PC-3 (cell line): Measurements from ENCODE around the gene DNHD1. TPM values are rescaled to one million over a fixed set of nuclear protein-coding genes. Genes with fewer than 3 reads are reported as not detected.

Source experiments
- ATAC-seq: fragments of 200-7000 bp; cut with Tn5 transposase; 2 replicates; pipeline ENCODE4 v1.9.1; 2020; ENCODE audit warnings: mild to moderate bottlenecking, moderate library complexity
- BruUV-seq: library from RNA; stranded (reverse); fragments of 400-500 nt; replicated peaks from 2 replicates; lab custom pipeline; 2021; lab: Mats Ljungman, UMichigan
- CTCF ChIA-PET: fragments of 300-600 bp; sonication (Branson Sonifier 250); formaldehyde crosslinking; loops from one replicate; lab custom pipeline; 2022; ENCODE audit warnings: antibody characterized with exemption; lab: Charles Lee
- POLR2A ChIA-PET: fragments of 300-600 bp; sonication (Branson Sonifier 250); formaldehyde crosslinking; loops from one replicate; lab custom pipeline; 2022; ENCODE audit warnings: antibody characterized with exemption; ENCODE audit not compliant: unreplicated experiment; lab: Charles Lee
- DNase-seq: peaks from one replicate; pipeline ENCODE4 v3.0.0-alpha.2; 2015
- H2AFZ ChIP-seq: fragments of 300-600 bp; sonication (generic); 2 replicates; pipeline ENCODE4 v1.6.0; 2016; ENCODE audit warnings: antibody characterized with exemption, low read length
- H3F3A ChIP-seq: fragments of 300-600 bp; sonication (generic); one replicate; pipeline ENCODE4 v1.6.0; 2017; ENCODE audit warnings: antibody characterized with exemption, low read length, control low read depth, mild to moderate bottlenecking; ENCODE audit not compliant: unreplicated experiment
- H3K27ac ChIP-seq: fragments of 300-600 bp; sonication (generic); 2 replicates; pipeline ENCODE4 v1.5.1; 2016; ENCODE audit warnings: mild to moderate bottlenecking, low read length
- H3K27me3 ChIP-seq: fragments of 300-600 bp; sonication (generic); 2 replicates; pipeline ENCODE4 v1.6.1; 2016; ENCODE audit warnings: low read length, mixed read lengths
- H3K36me3 ChIP-seq: fragments of 300-600 bp; sonication (generic); 2 replicates; pipeline ENCODE4 v1.6.1; 2016; ENCODE audit warnings: low read depth, mixed run types, low read length, mixed read lengths
- H3K4me1 ChIP-seq: fragments of 300-600 bp; sonication (generic); 2 replicates; pipeline ENCODE4 v1.5.1; 2016; ENCODE audit warnings: low read length; ENCODE audit not compliant: insufficient read depth
- H3K4me2 ChIP-seq: fragments of 300-600 bp; sonication (generic); 2 replicates; pipeline ENCODE4 v1.6.0; 2016; ENCODE audit warnings: low read length
- H3K4me3 ChIP-seq: fragments of 300-600 bp; sonication (generic); 2 replicates; pipeline ENCODE4 v1.5.1; 2016; ENCODE audit warnings: mild to moderate bottlenecking, low read length, mixed read lengths
- H3K79me2 ChIP-seq: fragments of 300-600 bp; sonication (generic); 2 replicates; pipeline ENCODE4 v1.6.1; 2017; ENCODE audit warnings: low read length, mixed read lengths
- H3K9ac ChIP-seq: fragments of 300-600 bp; sonication (generic); 2 replicates; pipeline ENCODE4 v1.6.0; 2016; ENCODE audit warnings: mild to moderate bottlenecking, low read length
- H3K9me2 ChIP-seq: fragments of 300-600 bp; sonication (generic); replicated peaks from 2 replicates; pipeline ENCODE4 v1.6.1; 2016; ENCODE audit warnings: mixed run types, low read length, mixed read lengths
- H3K9me3 ChIP-seq: fragments of 300-600 bp; sonication (generic); 2 replicates; pipeline ENCODE4 v1.6.1; 2016; ENCODE audit warnings: low read length, mixed read lengths
- H4K20me1 ChIP-seq: fragments of 300-600 bp; sonication (generic); 2 replicates; pipeline ENCODE4 v1.6.1; 2016; ENCODE audit warnings: low read length, mixed read lengths
- EZH2 ChIP-seq: fragments of 300-600 bp; sonication (generic); IDR thresholded peaks from one replicate; pipeline ENCODE4 v1.6.1; 2017; ENCODE audit warnings: antibody characterized with exemption, mild to moderate bottlenecking, low read length; ENCODE audit not compliant: unreplicated experiment
- EZH2phosphoT487 ChIP-seq: fragments of 300-600 bp; sonication (generic); IDR thresholded peaks from 2 replicates; pipeline ENCODE4 v1.6.1; 2018; ENCODE audit warnings: mild to moderate bottlenecking, antibody characterized with exemption, low read length, borderline replicate concordance
- intact Hi-C: fragments of 100-400 bp; cut with micrococcal nuclease; formaldehyde crosslinking; loops from 2 replicates; pipeline ENCODE4 v1.9.0; 2023
- total RNA-seq: library from RNA; depleted of rRNA; stranded (reverse); fragments of >200 nt; gene quantifications from 2 replicates; pipeline ENCODE4 v1.2.3, GENCODE V29; 2014
- TF ChIP-seq, protein P1 (sequence below): fragments of 300-600 bp; sonication (generic); conservative IDR thresholded peaks from 2 replicates; pipeline ENCODE4 v1.5.1; 2017; ENCODE audit warnings: antibody characterized with exemption, low read depth, mild to moderate bottlenecking, low read length

DNHD1 gene
- total RNA-seq, 1 experiment from 2014 or later: 9.3 TPM

- peaks cover 9% of the 10 kb centered on the region for H3F3A ChIP-seq
- BruUV-seq: no TSS peak
- ATAC-seq (peak; percentile 97), DNase-seq (peak; percentile 87)
- peaks cover 4% of the 10 kb centered on the region; the same call in 1 of the 2 replicates for H3K36me3 ChIP-seq
- H2AFZ ChIP-seq: no peak overlapping the region
- ChIA-PET POLR2A (no interaction called here), CTCF (interaction anchor here (1.0 kb wide), 1 partner anchor 144 kb away, joined by 6 read pairs; no protein-coding TSS in a partner anchor)
- intact Hi-C loops: no loop called here
- peak overlapping the region; percentile 80 for H3K27ac ChIP-seq
- no peak overlapping the region for H3K4me3 ChIP-seq
- H3K4me2 ChIP-seq: peak overlapping the region; percentile 63
- H3K9ac ChIP-seq: peak overlapping the region; percentile 26; the same call in 1 of the 2 replicates
- TF ChIP-seq EZH2phosphoT487 (no peak), EZH2 (no peak)
- TF ChIP-seq, protein P1, sequence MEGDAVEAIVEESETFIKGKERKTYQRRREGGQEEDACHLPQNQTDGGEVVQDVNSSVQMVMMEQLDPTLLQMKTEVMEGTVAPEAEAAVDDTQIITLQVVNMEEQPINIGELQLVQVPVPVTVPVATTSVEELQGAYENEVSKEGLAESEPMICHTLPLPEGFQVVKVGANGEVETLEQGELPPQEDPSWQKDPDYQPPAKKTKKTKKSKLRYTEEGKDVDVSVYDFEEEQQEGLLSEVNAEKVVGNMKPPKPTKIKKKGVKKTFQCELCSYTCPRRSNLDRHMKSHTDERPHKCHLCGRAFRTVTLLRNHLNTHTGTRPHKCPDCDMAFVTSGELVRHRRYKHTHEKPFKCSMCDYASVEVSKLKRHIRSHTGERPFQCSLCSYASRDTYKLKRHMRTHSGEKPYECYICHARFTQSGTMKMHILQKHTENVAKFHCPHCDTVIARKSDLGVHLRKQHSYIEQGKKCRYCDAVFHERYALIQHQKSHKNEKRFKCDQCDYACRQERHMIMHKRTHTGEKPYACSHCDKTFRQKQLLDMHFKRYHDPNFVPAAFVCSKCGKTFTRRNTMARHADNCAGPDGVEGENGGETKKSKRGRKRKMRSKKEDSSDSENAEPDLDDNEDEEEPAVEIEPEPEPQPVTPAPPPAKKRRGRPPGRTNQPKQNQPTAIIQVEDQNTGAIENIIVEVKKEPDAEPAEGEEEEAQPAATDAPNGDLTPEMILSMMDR: no peak
- no peaks in the 10 kb centered on the region for H3K79me2 ChIP-seq
- no peaks in the 10 kb centered on the region for H3K27me3 ChIP-seq
- H3K9me2 ChIP-seq: no peaks in the 10 kb centered on the region
- H3K9me3 ChIP-seq: no peaks in the 10 kb centered on the region
- H4K20me1 ChIP-seq: no peaks in the 10 kb centered on the region
- peaks cover 17% of the 10 kb centered on the region for H3K4me1 ChIP-seq
Measured at GRCh38 chr11:6523253-6523652, 26.2 kb downstream of the DNHD1 start.

GRCh38 chr11:6526411-6527135, 29.5 kb downstream of the DNHD1 start:
- TF ChIP-seq, protein P1: no peak
- TF ChIP-seq EZH2 (no peak), EZH2phosphoT487 (no peak)
- Histone ChIP-seq H3K9me2 (no peaks in the 10 kb centered on the region), H3K4me2 (no peak overlapping the region), H3K27me3 (no peaks in the 10 kb centered on the region), H3K79me2 (no peaks in the 10 kb centered on the region), H3K9ac (no peak overlapping the region), H4K20me1 (no peaks in the 10 kb centered on the region), H3K27ac (no peak overlapping the region), H3K36me3 (no peaks in the 10 kb centered on the region), H3K9me3 (no peaks in the 10 kb centered on the region), H3K4me3 (no peak overlapping the region), H3F3A (peaks cover 9% of the 10 kb centered on the region), H2AFZ (no peak overlapping the region), H3K4me1 (peaks cover 17% of the 10 kb centered on the region)
- intact Hi-C loops: no loop called here
- no TSS peak for BruUV-seq
- POLR2A ChIA-PET: no interaction called here
- ATAC-seq: no peak
- no peak for DNase-seq
- CTCF ChIA-PET: no interaction called here

- no peaks in the 10 kb centered on the region for H3K36me3 ChIP-seq
- no TSS peak for BruUV-seq
- ChIA-PET CTCF (interaction anchor here (0.5 kb wide), 1 partner anchor 40 kb away, joined by 3 read pairs; no protein-coding TSS in a partner anchor), POLR2A (no interaction called here)
- DNase-seq: no peak
- H3K79me2 ChIP-seq: no peaks in the 10 kb centered on the region
- H4K20me1 ChIP-seq: no peaks in the 10 kb centered on the region
- H3F3A ChIP-seq: no peaks in the 10 kb centered on the region
- H3K27ac ChIP-seq: no peak overlapping the region
- H3K27me3 ChIP-seq: no peaks in the 10 kb centered on the region
- H3K9me2 ChIP-seq: no peaks in the 10 kb centered on the region
- no peak overlapping the region for H3K9ac ChIP-seq
- no peaks in the 10 kb centered on the region for H3K4me1 ChIP-seq
- intact Hi-C loops: no loop called here
- no peak for ATAC-seq
- H3K4me3 ChIP-seq: no peak overlapping the region
- H3K4me2 ChIP-seq: no peak overlapping the region
- H2AFZ ChIP-seq: no peak overlapping the region
- H3K9me3 ChIP-seq: no peaks in the 10 kb centered on the region
- no peak for TF ChIP-seq EZH2
- TF ChIP-seq EZH2phosphoT487: no peak
- TF ChIP-seq, protein P1: no peak
Measured at GRCh38 chr11:6529266-6529665, 32.2 kb downstream of the DNHD1 start.
